Fibroblast of villous mesenchyme (primary cell): ENCODE data around the gene RGL4. TPM values are rescaled to one million over a fixed set of nuclear protein-coding genes. Genes with fewer than 3 reads are reported as not detected.

Experiments used
- DNase-seq: peaks from one replicate; pipeline ENCODE4 v3.0.0-alpha.2; 2010; ENCODE audit warnings: low read depth
- H3K4me3 ChIP-seq: 2 replicates; pipeline ENCODE4 v1.5.1; 2011; ENCODE audit warnings: low read depth, mild to moderate bottlenecking, low read length
- CTCF ChIP-seq: IDR thresholded peaks from 2 replicates; pipeline ENCODE4 v1.5.1; 2012; ENCODE audit warnings: low read depth, mild to moderate bottlenecking, low read length; ENCODE audit not compliant: insufficient read depth
- total RNA-seq: library from RNA; depleted of rRNA; stranded (reverse); fragments of >200 nt; gene quantifications from 2 replicates; pipeline ENCODE4 v1.2.3, GENCODE V29; 2012

The RGL4 gene
- total RNA-seq, 1 donor, result not detected

GRCh38 chr22:23713696-23714595 is 23.1 kb downstream of the RGL4 start:
- no peak for TF ChIP-seq CTCF
- DNase-seq, result no peak
- no peak overlapping the region for H3K4me3 ChIP-seq

- TF ChIP-seq CTCF, result no peak
- no peak overlapping the region for H3K4me3 ChIP-seq
- DNase-seq, result no peak
Measured at GRCh38 chr22:23714596-23715578, 24.1 kb downstream of the RGL4 start.

GRCh38 chr22:23715806-23716375 is 25.1 kb downstream of the RGL4 start:
- H3K4me3 ChIP-seq, result peak overlapping the region; percentile 88
- no peak for DNase-seq
- no peak for TF ChIP-seq CTCF

- DNase-seq, result peak; percentile 89
- no peak for TF ChIP-seq CTCF
- H3K4me3 ChIP-seq, result peak overlapping the region; percentile 88
Measured at GRCh38 chr22:23716811-23717801, 26.3 kb downstream of the RGL4 start.

- H3K4me3 ChIP-seq, result no peak overlapping the region
- DNase-seq, result no peak
- no peak for TF ChIP-seq CTCF
Measured at GRCh38 chr22:23718371-23719165, 27.8 kb downstream of the RGL4 start.
